NT2/D1 (cell line): ENCODE data around the gene NLGN4X.

ENCODE experiments used
- SUZ12 ChIP-seq: IDR thresholded peaks from 2 replicates; pipeline ENCODE4 v1.6.1; 2011; ENCODE audit not compliant: insufficient read length, insufficient read depth; ENCODE audit errors: extremely low read depth
- YY1 ChIP-seq: IDR thresholded peaks from 2 replicates; pipeline ENCODE4 v1.6.1; 2011; ENCODE audit not compliant: insufficient read length, insufficient read depth
- ZNF274 ChIP-seq: IDR thresholded peaks from 2 replicates; pipeline ENCODE4 v1.6.1; 2011; ENCODE audit warnings: mild to moderate bottlenecking, low read depth, low read length

DNA sequence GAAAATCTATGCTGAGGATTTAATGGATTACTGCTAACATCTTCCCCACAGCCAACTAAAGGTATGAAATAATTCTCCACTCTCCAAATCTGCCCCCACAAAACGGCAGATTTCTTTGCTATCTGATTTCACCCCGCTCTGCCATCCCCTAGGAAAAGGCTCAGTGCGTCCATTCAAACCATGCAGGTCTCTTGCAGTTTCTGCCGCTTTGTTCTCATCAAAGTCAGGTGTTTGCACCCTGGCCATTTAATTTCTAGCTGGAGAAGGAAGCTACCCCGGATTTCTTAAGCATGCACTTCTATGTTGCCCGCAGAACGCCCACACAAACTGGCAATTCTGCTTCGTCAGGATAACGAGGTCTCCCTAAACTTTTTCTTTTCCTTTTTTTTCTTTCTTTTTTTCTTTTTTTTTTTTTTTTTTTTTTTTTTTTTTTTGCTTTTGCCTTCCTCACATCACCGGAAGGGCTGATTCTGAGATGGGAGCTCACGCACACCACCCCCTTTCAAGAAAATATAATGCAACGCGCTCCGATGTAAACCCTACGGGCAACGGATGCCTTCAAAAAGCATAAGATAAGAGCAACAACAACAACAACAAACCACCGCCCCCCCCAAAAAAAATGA, 3.3 kb downstream of the NLGN4X start:
- TF ChIP-seq YY1 = no peak
- TF ChIP-seq SUZ12 = no peak
- TF ChIP-seq ZNF274 = no peak
